Stimulated activated CD4-positive, alpha-beta T cell treated with anti-CD3 and anti-CD28 coated beads, Interleukin-4, amount 100 ng/mL, for 48 hours (primary cell): ENCODE measurements around the gene GLYATL1.

Source experiments
- DNase-seq, 2 donors: peaks; one replicate each; pipeline ENCODE4 v3.0.0-alpha.2; 2020; ENCODE audit warnings: low read depth in 2 of 2

GLYATL1 gene, protein sequence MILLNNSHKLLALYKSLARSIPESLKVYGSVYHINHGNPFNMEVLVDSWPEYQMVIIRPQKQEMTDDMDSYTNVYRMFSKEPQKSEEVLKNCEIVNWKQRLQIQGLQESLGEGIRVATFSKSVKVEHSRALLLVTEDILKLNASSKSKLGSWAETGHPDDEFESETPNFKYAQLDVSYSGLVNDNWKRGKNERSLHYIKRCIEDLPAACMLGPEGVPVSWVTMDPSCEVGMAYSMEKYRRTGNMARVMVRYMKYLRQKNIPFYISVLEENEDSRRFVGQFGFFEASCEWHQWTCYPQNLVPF

DNA sequence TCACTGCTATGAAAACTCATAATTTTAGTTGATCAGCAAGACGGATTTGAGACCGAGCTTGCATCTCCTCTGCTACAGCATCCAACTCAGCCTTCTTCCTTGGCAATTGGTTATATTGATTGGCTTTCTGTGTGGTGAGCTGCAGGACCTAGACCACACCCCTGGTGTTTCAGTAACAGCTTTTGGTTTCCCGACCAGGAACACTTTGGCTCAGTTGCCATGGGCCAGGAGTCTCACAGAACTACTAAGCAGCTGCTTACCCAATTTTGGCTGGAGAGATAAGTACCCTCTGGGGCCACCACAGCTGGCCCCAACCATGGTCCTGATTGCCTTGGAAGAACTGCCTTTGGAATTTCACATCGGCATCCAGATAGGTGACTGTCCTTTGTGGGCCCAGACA is at the start of gene GLYATL1:
TSS of gene GLYATL1 (plus strand) at position 212 of the 400 bp plus-strand sequence. CDS start 7,600 bp downstream, outside the sequence.
- DNase-seq: no peak

DNA sequence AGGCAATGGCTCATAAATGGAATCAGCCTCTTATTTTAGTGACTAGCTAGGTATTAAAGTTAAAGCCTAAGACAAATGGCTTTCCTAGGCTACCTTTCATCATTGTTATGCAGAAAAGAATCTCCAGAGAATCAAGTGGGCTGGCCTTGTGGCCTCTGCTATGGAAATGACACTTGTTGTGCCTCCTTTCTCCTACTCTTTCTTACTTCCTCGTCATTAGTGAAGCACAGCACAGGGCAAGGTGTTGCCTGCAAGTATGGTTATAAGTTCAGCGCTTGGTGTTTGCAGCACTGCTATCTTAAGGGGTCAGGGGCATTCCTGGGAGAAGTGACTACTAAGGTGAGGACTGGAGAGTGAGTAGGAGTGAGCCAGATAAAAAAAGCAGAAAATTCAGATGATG is 45.4 kb upstream of the GLYATL1 start:
- no peak for DNase-seq

DNA sequence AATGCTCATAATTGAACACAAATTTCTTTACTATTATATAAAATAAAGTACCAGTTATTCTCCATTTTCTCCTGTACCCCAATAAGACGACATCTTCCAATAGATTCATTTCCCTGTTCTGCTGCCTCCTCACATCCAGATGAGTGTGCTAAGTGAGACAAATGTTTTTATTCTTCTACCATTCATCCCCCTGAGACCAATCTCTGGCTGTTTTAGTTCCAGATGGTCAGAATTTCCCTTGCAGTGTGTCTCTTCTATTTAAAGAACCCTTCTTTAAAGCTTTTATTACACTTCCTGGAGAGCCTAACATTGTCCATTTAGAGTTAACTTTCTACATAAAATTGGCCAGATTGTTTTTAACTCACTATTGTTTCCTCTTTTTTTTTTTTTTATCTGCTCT is 41.2 kb upstream of the GLYATL1 start:
- DNase-seq: no peak

DNA sequence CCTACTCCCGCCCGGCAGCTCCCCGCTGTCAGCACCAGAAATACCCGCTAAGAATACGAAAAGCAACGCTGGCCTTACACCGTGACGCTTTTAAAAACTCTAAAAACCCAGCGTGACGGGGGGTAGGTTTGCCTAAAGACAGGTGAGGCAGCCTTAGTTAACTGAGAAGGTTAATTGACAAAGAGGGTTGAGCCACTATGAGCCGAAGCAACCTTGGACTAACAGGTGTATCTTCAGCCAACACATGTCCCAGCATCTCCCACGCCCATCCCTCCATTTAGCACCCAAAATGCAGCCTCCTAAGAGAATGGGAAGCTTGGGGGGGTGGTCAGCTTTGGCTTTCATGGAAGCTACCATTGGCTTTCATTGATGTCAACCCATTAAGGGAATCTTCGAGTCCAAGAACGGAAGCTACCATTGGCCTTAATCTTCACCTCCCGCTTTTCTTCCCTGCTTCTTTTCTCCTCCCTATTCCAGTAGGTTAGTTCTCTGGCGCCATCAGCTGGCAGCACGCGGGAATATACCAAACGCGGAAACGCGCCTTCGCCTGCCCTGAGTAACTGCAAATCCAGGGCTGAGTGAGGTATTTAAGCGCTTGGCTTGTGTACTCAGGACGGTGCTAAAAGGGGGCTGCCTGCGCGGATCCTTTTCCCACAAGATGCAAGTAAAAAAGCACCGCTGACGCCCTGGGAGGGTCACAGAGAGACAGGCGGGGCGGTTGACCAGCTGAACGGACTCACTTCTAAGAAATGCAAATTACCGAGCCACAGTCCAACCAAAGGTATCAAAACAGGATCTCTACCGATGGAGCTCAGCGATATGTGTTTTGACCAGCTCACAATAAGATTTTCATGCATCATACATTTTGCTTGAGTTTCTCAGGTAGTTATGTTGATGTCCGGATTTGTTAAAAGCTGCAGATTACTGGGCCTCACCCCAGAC is 38.5 kb upstream of the GLYATL1 start:
- DNase-seq: peak; percentile 23 to 46

DNA sequence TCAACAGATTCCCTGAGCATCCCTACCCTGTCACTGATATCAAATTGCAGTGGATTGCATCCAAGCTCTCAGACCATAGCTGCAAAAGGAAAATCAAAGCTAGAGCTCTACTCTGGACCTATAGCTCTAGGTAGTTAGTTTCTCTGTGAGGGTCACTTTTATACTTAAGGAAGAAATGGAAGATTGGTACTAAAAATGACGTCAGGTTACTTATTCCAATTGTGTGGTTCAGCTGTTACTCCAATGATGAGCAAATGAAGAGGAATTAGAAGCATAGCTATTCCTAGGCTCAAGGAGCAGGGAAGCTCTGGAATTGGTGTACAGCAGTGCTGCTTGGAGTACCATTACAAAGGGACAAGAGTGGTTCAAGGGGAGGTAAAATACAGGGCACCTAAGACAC is 36.4 kb upstream of the GLYATL1 start:
- DNase-seq: no peak

DNA sequence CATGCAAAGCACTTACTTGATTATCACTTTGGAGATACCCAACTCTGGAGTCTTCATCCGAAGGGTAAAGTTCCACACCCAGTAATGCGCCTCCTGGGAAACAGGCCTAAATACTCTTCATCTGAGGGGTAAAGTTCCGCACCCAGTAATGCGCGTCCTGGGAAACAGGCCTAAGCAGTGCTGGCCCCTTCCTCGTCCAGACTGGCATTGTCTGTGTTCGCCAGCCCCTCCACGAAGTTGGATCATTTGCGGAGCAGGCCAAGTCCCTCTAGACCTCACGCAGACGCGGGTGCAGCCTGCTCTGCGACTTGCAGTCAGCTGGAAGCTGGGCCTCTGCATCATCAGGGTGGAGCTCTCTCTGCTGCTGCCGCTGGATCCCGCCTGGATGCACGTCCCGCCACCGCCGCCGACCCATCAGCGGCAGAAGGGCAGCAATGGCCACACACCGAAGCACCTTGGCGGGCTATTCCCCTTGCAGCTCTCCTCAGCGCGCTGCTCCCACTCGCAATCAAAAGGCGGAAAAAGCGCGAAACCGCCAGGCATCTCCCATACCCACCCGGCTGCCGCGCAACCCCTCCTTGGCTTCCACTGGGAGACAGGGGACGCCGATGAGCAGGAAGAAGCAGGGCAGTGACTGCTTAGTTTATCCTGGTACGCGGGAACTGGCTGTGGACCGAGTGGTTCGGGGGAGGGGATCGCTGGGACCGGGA is 34.1 kb upstream of the GLYATL1 start:
- no peak for DNase-seq

DNA sequence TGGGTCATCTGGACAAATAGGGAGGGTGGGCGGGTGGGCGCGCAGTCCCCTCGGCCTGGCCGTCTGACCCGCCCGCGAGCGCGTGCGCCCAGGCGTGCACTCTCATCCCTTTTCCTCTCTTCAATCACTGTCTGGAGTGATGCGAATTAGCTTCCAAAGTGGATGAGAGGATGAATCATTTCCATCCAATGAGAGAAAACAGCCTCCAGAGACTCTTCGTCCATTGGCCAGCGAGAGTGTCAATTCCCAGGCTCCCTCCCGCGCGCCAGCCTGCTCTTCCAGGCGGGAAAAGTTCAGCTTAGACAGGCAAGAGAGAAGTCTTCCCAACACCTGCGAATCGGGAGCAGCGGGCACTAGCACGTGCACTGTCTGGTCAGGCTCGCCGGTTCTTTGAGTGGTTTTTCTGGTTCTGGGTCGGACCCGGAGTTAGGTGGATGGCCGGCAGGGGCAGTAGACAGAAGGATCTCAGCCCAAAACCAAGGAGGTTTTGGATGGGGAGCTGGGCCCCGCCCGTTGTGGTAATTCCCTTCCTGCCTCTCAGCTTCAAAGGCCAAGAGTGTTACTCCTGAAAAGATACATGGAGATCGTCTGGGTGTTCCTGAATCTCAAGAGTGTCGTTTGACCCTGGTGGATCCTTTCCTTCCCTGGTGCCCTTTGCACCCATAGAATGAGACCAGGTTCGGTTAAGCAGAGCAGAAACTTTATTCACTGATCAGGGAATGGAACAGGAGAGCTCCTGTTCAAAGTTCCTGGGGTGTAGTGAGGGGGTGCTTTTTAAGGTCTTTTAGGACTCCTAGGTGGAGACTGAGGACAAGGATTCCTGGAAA is 33.4 kb upstream of the GLYATL1 start:
- no peak for DNase-seq

DNA sequence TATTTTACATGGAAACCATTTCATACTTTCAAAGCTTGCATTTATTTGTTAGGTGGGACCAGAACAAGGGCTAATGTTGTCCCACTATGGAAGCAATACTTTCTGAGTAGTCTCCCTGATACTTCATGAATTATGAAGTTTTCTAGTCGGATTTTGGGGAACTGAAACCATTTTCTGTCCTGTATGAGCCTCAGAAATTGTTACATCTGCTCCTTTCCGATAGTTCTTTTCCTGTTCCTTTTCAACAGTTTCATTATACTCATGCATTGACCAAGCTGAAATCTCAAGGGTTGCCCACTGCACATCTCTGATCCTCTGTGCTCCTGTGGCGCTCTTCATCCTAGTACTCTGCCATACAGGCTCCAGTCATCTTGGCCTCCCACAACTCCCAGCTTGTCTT is 31.5 kb upstream of the GLYATL1 start:
- no peak for DNase-seq

DNA sequence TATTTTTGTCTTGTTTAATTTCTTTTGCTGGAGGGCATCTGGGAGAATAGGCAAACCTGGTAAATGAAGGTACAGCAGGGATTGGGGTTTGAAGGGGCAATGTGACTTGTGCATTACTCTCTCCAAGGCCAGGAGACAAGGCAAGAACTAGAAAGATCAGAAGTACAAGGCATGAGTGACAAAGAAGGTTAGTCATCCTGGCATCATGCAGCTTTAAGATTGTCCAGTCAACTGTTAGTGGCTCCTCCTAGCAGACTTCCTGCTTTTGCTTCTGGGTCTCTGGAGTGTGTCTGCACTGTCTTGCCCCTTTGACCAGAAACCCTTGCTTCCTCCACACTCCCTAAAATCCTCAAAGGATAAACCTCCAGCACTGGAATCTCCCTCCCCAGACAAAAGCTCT is 27.2 kb upstream of the GLYATL1 start:
- DNase-seq: no peak

DNA sequence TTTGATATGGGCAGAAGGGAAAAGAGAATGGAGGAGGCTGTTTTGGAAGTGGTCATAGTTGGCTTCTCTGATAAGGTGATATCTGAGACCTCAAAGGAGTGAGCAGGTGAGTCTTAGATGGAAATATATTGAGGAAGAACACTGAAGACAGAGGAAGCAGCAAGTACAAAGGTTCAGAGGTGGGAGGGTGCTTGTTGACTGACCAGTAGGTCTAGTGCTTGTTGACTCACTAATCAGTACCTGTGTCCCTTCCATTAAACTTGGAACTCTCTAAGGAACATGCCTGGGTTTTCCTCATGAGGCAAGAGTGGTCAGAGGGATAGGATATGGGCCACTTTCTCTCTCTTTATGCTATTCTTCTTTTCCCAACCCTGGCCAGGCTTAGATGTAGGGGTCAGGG is 25.6 kb upstream of the GLYATL1 start:
- no peak for DNase-seq

DNA sequence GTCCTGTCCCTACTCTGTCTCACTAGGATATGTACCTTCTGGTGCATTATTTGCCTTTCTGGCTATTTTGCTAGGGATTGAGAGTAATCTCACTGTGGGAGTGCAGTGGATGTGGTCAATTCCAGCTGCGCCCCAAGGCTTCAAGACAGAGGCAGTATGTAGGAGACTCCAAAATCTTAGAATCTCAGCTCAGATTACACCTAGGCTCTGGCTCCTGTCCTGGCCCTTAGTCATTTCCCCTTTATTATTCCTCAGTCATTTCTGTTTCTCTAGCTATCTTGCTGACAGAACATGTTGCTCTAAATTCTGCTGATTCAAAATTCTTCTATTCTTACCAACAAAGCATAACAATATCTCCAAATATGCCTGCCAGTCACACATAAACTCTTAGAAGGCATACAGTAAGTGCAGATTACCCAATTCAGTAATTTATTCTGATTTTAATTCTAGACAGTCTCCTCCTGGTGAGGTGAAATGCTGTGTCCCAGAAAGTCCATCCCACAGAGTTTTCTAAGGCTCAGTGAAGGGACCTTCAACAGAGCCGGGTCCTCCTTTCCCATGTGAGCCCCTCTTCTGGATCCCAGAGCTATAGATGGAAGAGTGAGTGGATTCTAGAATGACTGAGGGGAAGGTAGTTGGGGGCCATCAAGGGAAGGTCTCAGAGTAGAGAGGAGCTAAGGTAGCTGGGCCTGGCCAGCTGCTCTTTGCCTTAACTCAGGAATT is 24.3 kb upstream of the GLYATL1 start:
- no peak for DNase-seq

DNA sequence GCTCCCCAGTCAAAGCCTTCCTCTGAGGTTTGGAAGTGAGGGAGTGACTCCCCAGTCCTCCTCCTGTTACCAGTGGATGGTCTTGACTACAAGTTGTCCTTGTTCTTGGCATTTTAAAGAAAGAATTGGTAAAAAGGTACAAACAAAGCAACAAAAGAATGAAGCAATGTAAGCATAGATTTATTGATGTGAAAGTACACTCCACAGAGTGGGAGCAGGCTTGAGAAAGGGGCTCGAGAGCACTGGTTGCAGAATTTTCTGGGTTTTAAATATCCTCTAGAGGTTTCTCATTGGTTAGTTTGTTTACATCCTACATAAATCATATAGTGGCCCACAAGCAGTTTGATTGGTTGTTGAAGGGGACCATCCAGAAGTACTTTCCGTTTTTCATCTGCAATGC is 22.7 kb upstream of the GLYATL1 start:
- DNase-seq: no peak

DNA sequence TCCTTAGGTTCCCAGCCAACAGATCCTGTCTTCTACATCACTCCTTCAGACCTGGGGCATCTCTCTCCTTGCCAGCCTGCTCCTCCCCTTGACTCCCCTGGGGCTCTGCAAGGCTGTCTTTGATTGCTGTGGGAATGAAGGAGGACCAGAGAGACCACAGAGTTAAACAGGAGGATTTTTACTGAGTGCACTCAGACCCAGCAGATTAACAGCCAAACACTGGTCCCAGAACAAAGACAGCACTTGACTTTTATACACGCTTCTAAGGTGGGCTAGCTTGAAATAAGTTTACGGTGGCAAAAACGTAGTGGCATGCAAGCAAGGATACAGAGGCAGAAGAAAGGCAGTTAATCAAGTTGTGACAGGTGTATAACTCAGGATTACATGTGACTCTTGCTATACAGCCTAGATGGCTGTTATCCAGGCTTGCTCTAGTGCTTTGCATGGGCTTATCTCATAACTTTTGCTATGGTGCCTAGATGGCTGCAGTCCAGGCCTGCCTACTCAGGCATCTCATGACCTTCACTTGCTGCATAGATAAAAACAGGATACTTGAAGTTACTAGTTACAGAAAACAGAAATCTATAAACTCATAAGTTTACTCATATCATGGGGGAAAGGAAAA is 22.0 kb upstream of the GLYATL1 start:
- DNase-seq: no peak

DNA sequence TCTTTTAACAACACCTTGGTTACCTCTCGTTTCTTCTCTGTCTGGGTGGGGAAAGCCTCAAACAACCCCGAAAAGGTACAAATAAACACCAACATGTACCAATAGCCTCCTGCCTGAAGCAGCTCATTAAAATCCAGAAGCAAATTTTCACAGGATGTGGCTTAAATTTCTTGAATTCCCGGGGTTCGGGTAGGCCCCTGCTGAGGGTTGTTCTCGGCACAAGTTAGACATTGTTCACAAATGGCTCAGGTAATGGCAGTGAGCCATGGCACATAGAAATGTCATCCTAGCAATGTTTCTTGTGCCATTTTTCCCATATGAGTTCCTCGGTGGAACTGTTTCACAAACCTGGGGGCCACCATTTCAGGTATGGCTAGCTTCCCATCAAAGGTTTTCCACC is 19.7 kb upstream of the GLYATL1 start:
- DNase-seq: no peak

DNA sequence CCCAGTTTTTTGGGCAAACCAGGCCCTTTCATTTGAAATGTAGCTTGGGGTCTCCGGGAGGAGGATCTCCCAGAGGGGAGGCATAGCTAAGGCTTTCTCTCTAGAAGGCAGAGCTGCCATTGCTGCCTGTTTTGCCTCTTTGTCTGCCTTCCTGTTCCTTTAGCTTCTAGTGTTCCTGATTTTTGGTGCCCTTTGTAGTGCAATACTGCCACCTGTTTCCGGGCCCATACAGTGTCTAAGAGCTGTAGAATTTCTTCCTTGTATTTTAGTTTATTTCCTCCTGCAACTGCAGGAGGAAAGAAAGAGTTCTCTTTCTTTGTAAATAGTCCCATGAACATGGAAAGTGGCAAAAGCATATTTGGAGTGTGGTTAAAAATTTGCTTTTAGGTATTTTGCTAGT is 19.3 kb upstream of the GLYATL1 start:
- DNase-seq: no peak

DNA sequence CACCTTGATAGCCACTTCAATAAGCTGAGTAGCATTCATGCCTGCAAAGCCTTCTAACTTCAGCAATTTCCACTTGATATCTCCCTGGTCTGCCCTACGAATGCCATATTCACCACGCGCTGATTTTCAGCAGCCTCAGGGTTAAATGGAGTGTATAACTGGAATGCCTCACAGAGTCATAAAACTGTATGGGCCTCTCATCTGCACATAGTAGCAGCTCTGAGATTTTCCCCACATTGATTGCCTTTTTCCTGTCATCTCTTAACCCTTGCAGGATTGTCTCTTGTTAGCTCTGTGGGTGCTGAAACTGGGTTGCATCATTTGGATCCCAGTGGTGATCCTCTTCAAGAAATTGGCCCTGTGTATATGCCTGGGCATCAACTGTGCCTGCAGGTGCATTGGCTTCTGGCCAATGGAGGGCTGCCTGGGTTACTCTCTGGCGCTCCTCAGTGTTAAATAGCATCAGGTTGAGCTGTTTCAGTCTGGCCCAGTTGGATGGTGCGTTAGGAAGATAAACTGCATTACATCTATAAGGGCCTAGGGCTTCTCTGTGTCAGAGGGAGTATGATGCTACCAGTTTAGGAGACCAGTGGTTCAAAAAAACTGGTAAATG is 17.4 kb upstream of the GLYATL1 start:
- DNase-seq: no peak

DNA sequence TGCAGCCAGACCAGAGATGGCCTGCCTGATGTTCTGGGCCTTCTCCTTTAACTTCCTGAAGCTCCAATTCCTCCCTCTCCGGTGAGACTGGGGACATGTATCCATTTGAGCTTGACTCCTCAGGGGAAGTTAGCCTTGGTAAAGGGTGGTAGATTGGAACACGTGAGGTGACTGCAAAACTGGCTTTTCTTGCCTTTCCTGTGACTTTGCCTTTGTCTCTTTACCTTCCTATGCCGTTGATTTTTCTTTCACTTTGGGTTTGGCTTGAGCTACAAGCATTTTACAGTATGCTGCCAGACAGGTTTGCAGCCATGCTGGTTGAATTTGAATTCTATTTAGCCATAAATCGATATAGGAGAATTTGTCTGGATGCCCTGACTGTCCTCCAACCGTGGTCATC is 16.8 kb upstream of the GLYATL1 start:
- no peak for DNase-seq

DNA sequence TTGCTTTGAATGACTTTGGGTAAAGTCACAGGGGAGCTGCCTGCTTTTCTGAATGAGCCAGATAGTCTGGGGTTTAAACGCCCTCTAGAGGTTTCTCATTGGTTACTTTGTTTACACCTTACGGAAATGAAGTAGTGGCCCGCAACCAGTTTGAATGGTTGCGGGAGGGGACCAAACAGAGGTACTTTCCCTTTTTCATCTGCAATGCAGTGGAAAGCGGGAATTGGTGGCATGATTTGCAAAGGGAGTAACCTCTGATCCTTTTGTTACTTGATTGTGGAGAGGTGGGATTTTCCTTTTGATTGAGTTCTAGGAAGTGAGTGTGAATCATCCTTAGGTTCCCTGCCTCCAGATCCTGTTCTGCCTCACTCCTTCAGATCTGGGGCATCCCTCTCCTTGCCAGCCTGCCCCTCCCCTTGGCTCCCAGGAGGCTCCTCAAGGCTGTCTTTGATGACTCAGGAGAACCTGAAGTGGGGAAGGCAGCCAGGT is 15.9 kb upstream of the GLYATL1 start:
- no peak for DNase-seq

DNA sequence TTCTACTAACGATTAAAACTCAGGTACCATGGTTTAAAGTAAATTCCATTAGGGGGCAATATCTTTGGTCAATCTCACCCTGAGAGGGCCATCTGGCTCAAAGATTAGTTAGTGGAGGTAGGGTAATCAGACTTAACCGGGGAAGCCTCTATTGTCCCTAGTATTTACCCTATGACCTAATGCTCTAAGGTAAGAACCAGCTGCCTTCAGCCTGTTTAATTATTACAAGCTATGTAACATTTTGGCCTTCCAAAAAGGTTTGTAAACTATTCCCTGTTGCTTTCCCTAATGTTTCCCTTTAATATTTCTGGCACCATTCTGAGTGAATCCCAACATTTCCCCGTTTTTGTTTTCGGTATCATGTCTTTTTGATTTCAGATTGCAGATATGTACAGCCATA is 15.1 kb upstream of the GLYATL1 start:
- no peak for DNase-seq

DNA sequence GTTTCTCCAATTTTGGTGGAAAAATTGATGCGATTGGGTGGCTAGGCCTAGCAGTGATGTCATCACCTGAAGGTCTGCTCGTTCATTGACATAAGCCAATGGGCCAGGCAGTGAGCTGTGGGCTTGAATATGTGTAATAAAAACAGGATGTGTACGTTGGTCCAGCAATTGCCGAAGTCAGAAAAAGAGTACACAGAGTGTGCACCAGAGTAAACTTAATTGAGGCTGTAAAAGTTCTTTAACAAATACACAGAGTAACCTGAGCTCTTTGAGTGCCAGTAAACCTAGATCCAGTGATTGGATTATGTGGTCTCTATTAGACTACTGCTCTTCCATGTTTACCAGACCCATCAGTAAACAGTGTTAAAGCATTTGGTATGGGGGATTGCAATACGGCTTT is 13.0 kb upstream of the GLYATL1 start:
- no peak for DNase-seq
